Trophoblast cell (in vitro differentiated cells and primary cell): ENCODE measurements around the gene NPSR1.

ENCODE experiments used
- DNase-seq, 2 donors: peaks; one replicate each; pipeline ENCODE4 v3.0.0-alpha.2; 2016
- H2AFZ ChIP-seq: 2 replicates; pipeline ENCODE4 v1.6.1; 2013; ENCODE audit warnings: low read length, moderate library complexity, mild to moderate bottlenecking; ENCODE audit not compliant: insufficient read depth, poor library complexity
- H2AK5ac ChIP-seq: 2 replicates; pipeline ENCODE4 v1.6.1; 2013; ENCODE audit warnings: mild to moderate bottlenecking, low read length
- H2BK120ac ChIP-seq: 2 replicates; pipeline ENCODE4 v1.6.1; 2013; ENCODE audit warnings: low read length, mild to moderate bottlenecking, moderate library complexity; ENCODE audit not compliant: insufficient read depth, poor library complexity
- H2BK12ac ChIP-seq: 2 replicates; pipeline ENCODE4 v1.6.1; 2013; ENCODE audit warnings: mild to moderate bottlenecking, low read length, moderate library complexity
- H2BK5ac ChIP-seq: 2 replicates; pipeline ENCODE4 v1.6.1; 2013; ENCODE audit warnings: low read length, low read depth, moderate library complexity, mild to moderate bottlenecking; ENCODE audit not compliant: poor library complexity
- H3K14ac ChIP-seq: 2 replicates; pipeline ENCODE4 v1.6.1; 2013; ENCODE audit warnings: mild to moderate bottlenecking, low read length
- H3K18ac ChIP-seq: 2 replicates; pipeline ENCODE4 v1.6.1; 2013; ENCODE audit warnings: mild to moderate bottlenecking, low read length
- H3K23ac ChIP-seq: 2 replicates; pipeline ENCODE4 v1.6.1; 2013; ENCODE audit warnings: low read length
- H3K27ac ChIP-seq: 2 replicates; pipeline ENCODE4 v1.5.1; 2013; ENCODE audit warnings: low read depth, mild to moderate bottlenecking, inconsistent platforms, low read length, moderate library complexity
- H3K27me3 ChIP-seq: 2 replicates; pipeline ENCODE4 v1.6.1; 2013; ENCODE audit warnings: inconsistent platforms, mild to moderate bottlenecking, low read length, moderate library complexity; ENCODE audit not compliant: insufficient read depth
- H3K36me3 ChIP-seq, 2 experiments: 1 replicate in 1 of 2; 2 replicates in 1 of 2; pipeline ENCODE4 v1.6.1; 2013; ENCODE audit warnings: low read length in 2 of 2, mild to moderate bottlenecking in 2 of 2, moderate library complexity in 1 of 2; ENCODE audit not compliant: insufficient read depth in 2 of 2, control insufficient read depth in 1 of 2
- H3K4ac ChIP-seq: 2 replicates; pipeline ENCODE4 v1.6.1; 2013; ENCODE audit warnings: low read depth, mild to moderate bottlenecking, low read length, moderate library complexity
- H3K4me1 ChIP-seq, 2 experiments: 1 replicate in 1 of 2; 2 replicates in 1 of 2; pipeline ENCODE4 v1.6.1; 2013; ENCODE audit warnings: low read length in 2 of 2, mild to moderate bottlenecking in 2 of 2, moderate library complexity in 1 of 2; ENCODE audit not compliant: insufficient read depth in 2 of 2, control insufficient read depth in 1 of 2
- H3K4me2 ChIP-seq: 2 replicates; pipeline ENCODE4 v1.6.1; 2013; ENCODE audit warnings: inconsistent platforms, mild to moderate bottlenecking, low read length, moderate library complexity
- H3K4me3 ChIP-seq: 2 replicates; pipeline ENCODE4 v1.5.1; 2013; ENCODE audit warnings: mild to moderate bottlenecking, low read depth, low read length, inconsistent platforms
- H3K79me1 ChIP-seq: one replicate; pipeline ENCODE4 v1.6.1; 2013; ENCODE audit warnings: low read length
- H3K79me2 ChIP-seq: 2 replicates; pipeline ENCODE4 v1.6.1; 2013; ENCODE audit warnings: low read length, mild to moderate bottlenecking; ENCODE audit not compliant: control insufficient read depth, insufficient read depth, poor library complexity
- H3K9ac ChIP-seq: 2 replicates; pipeline ENCODE4 v1.6.1; 2013; ENCODE audit warnings: mild to moderate bottlenecking, low read length
- H3K9me3 ChIP-seq: 2 replicates; pipeline ENCODE4 v1.6.1; 2013; ENCODE audit warnings: low read depth, mild to moderate bottlenecking, control low read depth, inconsistent platforms, low read length; ENCODE audit not compliant: insufficient read depth
- H4K12ac ChIP-seq: 2 replicates; pipeline ENCODE4 v1.6.1; 2013; ENCODE audit warnings: low read depth, mild to moderate bottlenecking, low read length, moderate library complexity
- H4K8ac ChIP-seq: 2 replicates; pipeline ENCODE4 v1.6.1; 2013; ENCODE audit warnings: low read depth, mild to moderate bottlenecking, low read length, moderate library complexity
- H4K91ac ChIP-seq: one replicate; pipeline ENCODE4 v1.6.1; 2013; ENCODE audit warnings: low read depth, mild to moderate bottlenecking, low read length, moderate library complexity
- WGBS: extraction: QIAGEN DNeasy Blood & Tissue Kit; methylation state at CpG from one replicate; pipeline ENCODE4 v1.1.7; 2013; ENCODE audit warnings: missing lambda C conversion rate; ENCODE audit not compliant: insufficient read length, insufficient coverage; ENCODE audit errors: extremely low coverage; 5-methylcytosine and 5-hydroxymethylcytosine counted together

NPSR1 gene

DNA sequence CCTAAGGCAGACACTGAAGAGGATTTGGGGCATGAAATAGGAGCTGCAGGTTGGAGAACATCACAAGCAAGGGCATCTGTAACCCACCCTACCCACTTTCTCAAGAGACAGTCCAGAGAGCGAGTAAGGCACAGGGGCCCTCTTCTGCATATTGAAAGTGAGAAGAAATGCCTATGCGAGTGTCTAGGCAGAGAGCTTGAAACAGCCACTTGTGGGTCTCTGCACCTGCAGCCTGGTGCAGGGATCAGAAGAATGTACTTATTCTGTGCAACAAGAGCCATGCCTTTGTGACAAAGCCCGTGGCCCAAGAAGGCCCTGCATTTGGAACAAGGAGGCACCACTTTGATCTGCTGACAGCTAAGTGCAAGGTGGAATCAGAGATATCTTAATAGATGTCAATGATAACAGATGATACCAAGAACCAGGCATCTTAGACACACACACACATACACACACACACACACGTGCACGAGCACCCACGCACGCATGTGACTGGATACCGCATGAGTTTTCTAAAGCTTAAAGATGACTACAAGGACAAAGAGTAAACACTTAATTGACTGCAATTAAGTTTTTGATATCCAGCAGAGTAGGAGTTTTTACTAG lies 89.3 kb downstream of the NPSR1 start:
- no peak overlapping the region for H2AK5ac ChIP-seq
- no peaks in the 10 kb centered on the region for H3K27me3 ChIP-seq
- no peaks in the 10 kb centered on the region for H3K9me3 ChIP-seq
- no peak overlapping the region for H2BK5ac ChIP-seq
- no peak overlapping the region for H3K23ac ChIP-seq
- no peak overlapping the region for H3K27ac ChIP-seq
- no CpG with 5 or more reads among the region's 8 CpGs for WGBS
- no peaks in the 10 kb centered on the region for H3K4me1 ChIP-seq
- no peaks in the 10 kb centered on the region for H3K79me1 ChIP-seq
- no peak overlapping the region for H3K18ac ChIP-seq
- no peak overlapping the region for H4K91ac ChIP-seq
- no peak overlapping the region for H3K14ac ChIP-seq
- no peak overlapping the region for H2AFZ ChIP-seq
- H4K8ac ChIP-seq = no peak overlapping the region
- H2BK12ac ChIP-seq = no peak overlapping the region
- DNase-seq = no peak
- H3K9ac ChIP-seq = no peak overlapping the region
- H3K4me2 ChIP-seq = no peak overlapping the region
- no peaks in the 10 kb centered on the region for H3K79me2 ChIP-seq
- no peak overlapping the region for H3K4me3 ChIP-seq
- no peak overlapping the region for H3K4ac ChIP-seq
- no peaks in the 10 kb centered on the region for H3K36me3 ChIP-seq
- no peak overlapping the region for H2BK120ac ChIP-seq
- H4K12ac ChIP-seq = no peak overlapping the region

GRCh38 chr7:34747867-34748727 lies 90.1 kb downstream of the NPSR1 start:
- Histone ChIP-seq H3K27me3 (no peaks in the 10 kb centered on the region), H2AK5ac (no peak overlapping the region), H4K8ac (no peak overlapping the region), H3K36me3 (no peaks in the 10 kb centered on the region), H3K4me2 (no peak overlapping the region), H2AFZ (no peak overlapping the region), H3K14ac (no peak overlapping the region), H3K18ac (no peak overlapping the region), H2BK12ac (no peak overlapping the region), H4K91ac (no peak overlapping the region), H3K79me1 (no peaks in the 10 kb centered on the region), H3K4me3 (no peak overlapping the region), H3K27ac (no peak overlapping the region), H3K23ac (no peak overlapping the region), H3K9ac (no peak overlapping the region), H3K79me2 (no peaks in the 10 kb centered on the region), H2BK5ac (no peak overlapping the region), H2BK120ac (no peak overlapping the region), H4K12ac (no peak overlapping the region), H3K4ac (no peak overlapping the region), H3K4me1 (peaks cover 0 to 2% of the 10 kb centered on the region in 2 experiments), H3K9me3 (no peaks in the 10 kb centered on the region)
- no CpG with 5 or more reads among the region's 8 CpGs for WGBS
- peak; percentile 4 to 47 for DNase-seq

- no peak overlapping the region for H2AK5ac ChIP-seq
- no peaks in the 10 kb centered on the region for H3K79me1 ChIP-seq
- no peak overlapping the region for H3K18ac ChIP-seq
- H3K4ac ChIP-seq = no peak overlapping the region
- H2BK5ac ChIP-seq = no peak overlapping the region
- H2AFZ ChIP-seq = no peak overlapping the region
- no peak overlapping the region for H4K12ac ChIP-seq
- H2BK120ac ChIP-seq = no peak overlapping the region
- no peaks in the 10 kb centered on the region for H3K36me3 ChIP-seq
- H3K4me2 ChIP-seq = no peak overlapping the region
- peaks cover 0 to 2% of the 10 kb centered on the region in 2 experiments for H3K4me1 ChIP-seq
- WGBS = no CpG with 5 or more reads among the region's 2 CpGs
- H3K27ac ChIP-seq = no peak overlapping the region
- no peaks in the 10 kb centered on the region for H3K9me3 ChIP-seq
- no peaks in the 10 kb centered on the region for H3K79me2 ChIP-seq
- H3K4me3 ChIP-seq = no peak overlapping the region
- H2BK12ac ChIP-seq = no peak overlapping the region
- no peak overlapping the region for H3K23ac ChIP-seq
- H3K27me3 ChIP-seq = no peaks in the 10 kb centered on the region
- H4K91ac ChIP-seq = no peak overlapping the region
- no peak overlapping the region for H3K14ac ChIP-seq
- no peak for DNase-seq
- no peak overlapping the region for H3K9ac ChIP-seq
- no peak overlapping the region for H4K8ac ChIP-seq
Observed at GRCh38 chr7:34748728-34749089, 90.7 kb downstream of the NPSR1 start.

DNA sequence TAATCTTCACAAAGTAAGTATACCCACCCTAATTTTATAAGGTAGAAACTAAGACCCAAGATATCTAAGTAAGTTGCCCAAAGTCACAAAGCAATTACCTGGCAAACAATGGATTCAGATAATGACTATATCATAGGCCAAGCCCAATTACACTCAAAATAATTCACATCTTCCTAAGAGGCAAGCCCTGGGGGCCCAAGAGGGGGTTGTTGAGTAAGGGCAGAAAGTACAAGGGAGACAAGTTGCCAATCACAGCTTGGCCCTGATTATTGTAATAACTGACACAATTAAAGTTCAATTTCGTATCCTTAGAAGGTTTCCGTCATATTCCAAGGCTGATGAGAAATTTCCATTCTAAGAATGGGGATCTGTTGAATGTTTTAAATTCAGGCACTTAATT lies 91.4 kb downstream of the NPSR1 start:
- WGBS = no CpG with 5 or more reads among the region's 2 CpGs
- H3K36me3 ChIP-seq = no peaks in the 10 kb centered on the region
- DNase-seq = no peak

More for the DNA sequence above, 91.4 kb downstream of the NPSR1 start:
- no peak overlapping the region for H4K91ac ChIP-seq
- no peak overlapping the region for H2AFZ ChIP-seq
- H3K9me3 ChIP-seq = no peaks in the 10 kb centered on the region
- no peak overlapping the region for H3K14ac ChIP-seq
- no peak overlapping the region for H3K23ac ChIP-seq
- H3K4me1 ChIP-seq = peaks cover 0 to 2% of the 10 kb centered on the region in 2 experiments
- H2BK120ac ChIP-seq = no peak overlapping the region
- no peak overlapping the region for H3K9ac ChIP-seq
- H3K27me3 ChIP-seq = no peaks in the 10 kb centered on the region
- H3K79me2 ChIP-seq = no peaks in the 10 kb centered on the region
- H3K4me2 ChIP-seq = no peak overlapping the region
- no peak overlapping the region for H2BK12ac ChIP-seq
- H3K4ac ChIP-seq = no peak overlapping the region
- no peaks in the 10 kb centered on the region for H3K79me1 ChIP-seq
- H4K8ac ChIP-seq = no peak overlapping the region
- no peak overlapping the region for H2AK5ac ChIP-seq
- no peak overlapping the region for H2BK5ac ChIP-seq
- H3K27ac ChIP-seq = no peak overlapping the region
- no peak overlapping the region for H3K18ac ChIP-seq
- H3K4me3 ChIP-seq = no peak overlapping the region
- H4K12ac ChIP-seq = no peak overlapping the region
